ENCODE data around the gene TBC1D22B.
A peak's percentile ranks its signal among the peaks of the same experiment; 100 is the strongest.

Gene TBC1D22B

DNA sequence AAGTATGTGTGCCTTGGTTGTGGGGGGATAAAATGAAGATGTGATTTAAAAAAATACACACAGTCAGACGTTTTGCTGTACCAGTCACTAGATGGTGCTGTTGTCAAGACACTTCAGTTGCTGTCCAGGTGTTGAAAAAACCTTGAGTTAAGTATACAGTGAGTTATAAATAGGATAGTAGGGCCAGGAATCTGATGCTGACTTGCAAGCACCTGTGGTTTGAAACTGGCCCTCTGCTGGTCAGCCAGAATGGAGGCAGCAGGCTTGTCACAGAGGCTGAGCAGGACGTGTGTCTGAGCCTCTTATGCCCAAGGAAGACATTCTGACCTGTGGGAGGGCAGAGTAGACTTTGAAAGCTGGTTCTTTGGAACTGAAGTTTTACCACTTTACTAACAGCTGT, 124.0 kb downstream of the TBC1D22B start:
- TF ChIP-seq CTCF (conservative IDR thresholded peaks at IDR 0.05; ENCODE audit: low read length) = peak; percentile 65
- DNase-seq (ENCODE audit: low read depth) = peak; percentile 51
- H3K4me3 ChIP-seq (ENCODE audit: low read length) = no peak overlapping the region

All from AG10803 (cell line).